Measurements from ENCODE around the gene SPDEF.

GRCh38 chr6:34511214-34511914 is 44.8 kb downstream of the SPDEF start:
- TF ChIP-seq CTCF (conservative IDR thresholded peaks at IDR 0.05; ENCODE audit: low read length) (no peak), EZH2phosphoT487 (IDR thresholded peaks at IDR 0.05; ENCODE audit: borderline replicate concordance, low read depth, low read length) (no peak)
